ENCODE measurements around the gene TSC22D3.

GRCh38 chrX:107704181-107704580 is 71.4 kb downstream of the TSC22D3 start:
- TF ChIP-seq CTCF (conservative IDR thresholded peaks at IDR 0.05; ENCODE audit: low read length), result no peak
- TF ChIP-seq EZH2phosphoT487 (IDR thresholded peaks at IDR 0.05; ENCODE audit: borderline replicate concordance, low read depth, low read length), result no peak
